Stimulated activated CD4-positive, alpha-beta T cell treated with anti-CD3 and anti-CD28 coated beads, Interleukin-15, amount 100 ng/mL, for 1 hour (primary cell): ENCODE data around the gene SLC17A6.

Experiments
- DNase-seq, 2 donors: peaks; one replicate each; pipeline ENCODE4 v3.0.0-alpha.2; 2020; ENCODE audit warnings: low read depth in 1 of 2, low spot score in 1 of 2

SLC17A6 gene

DNA sequence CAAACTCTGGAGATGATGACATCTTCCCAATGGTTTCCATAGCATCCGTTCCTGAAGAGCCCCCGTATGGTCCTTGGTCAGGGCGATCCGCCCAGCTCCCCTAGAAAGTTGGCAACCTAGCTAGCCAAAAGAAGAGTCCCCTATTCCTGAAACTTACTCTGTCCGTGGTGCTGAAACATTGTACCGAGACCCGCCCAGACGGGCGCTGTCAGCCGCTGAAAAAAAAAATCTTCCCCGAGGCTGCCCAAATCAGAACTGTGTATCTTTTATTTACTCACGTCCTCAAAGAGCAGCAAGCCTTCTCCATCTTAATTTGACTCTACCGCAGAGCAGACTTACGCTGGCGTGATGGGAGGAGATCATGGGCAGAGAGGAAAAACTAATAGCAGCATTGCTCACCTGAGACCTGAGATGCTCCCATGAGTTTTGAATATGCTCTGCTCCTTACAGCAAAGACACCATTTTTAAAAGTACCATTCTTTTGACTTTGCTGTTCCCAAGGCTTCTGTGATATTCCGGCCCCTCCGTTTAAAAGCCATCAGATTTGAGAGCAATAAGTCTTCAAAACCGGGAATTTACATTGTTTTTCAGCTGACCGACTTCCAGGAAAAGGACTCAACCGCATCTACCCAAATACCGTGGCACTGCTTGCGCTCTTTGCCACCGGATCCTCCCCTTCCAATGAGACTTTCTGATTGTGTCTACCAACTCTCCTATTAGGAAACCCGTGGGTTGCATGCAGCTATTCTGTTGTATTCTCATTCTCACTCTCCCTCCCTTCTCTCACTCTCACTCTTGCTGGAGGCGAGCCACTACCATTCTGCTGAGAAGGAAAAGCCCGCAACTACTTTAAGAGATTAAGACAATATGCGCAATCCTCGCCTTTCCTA lies at the start of gene SLC17A6:
Gene SLC17A6 (plus strand): TSS at position 786 of the 890 bp plus-strand sequence. CDS start 153 bp downstream, outside the sequence.
- DNase-seq: no peak

DNA sequence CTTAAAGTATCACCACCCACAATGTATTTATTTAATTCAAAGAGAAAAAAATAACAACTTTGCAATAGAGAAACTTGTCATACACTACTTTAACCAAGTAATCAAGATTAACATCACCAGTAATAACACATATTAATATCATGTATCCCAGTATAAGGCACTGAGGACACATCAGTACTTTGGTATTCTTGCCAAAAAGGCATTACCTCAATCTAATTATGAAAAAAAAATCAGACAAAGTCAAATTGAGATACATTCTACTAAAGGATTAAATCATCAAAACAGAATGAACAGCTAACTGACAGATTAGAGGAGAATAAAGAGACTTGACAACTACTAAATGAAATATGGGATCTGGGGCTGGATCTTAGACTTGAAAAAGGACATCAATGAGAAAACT lies 35.8 kb upstream of the SLC17A6 start:
- no peak for DNase-seq

DNA sequence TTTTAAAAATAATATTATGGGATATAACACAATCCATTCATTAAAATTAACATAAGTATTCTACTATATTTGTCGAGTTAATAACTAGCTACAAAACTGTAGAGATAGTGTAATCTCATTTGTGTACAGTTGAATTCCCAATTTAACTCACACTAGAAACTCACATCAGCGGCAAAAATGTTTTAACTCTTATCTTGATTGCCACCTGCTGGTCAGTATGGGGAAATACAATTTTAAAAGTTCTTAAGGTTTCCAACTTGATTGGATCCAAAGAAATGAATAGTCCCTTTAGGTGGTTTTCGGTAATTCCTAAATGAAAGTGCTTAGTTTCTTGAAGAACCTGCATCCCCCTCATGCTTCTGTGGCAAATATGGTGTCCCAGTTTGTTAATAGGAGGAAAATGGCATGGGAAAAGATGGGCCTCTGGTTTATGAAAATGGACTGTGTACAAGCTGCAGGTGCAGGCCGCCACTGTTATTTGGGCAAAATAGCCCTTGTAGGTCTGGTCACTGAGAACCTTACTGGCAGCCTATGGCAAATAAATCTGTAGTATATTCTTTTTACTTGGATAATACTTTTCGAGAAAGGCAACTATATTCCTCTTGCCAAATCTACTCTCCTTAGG lies 33.7 kb upstream of the SLC17A6 start:
- no peak for DNase-seq

DNA sequence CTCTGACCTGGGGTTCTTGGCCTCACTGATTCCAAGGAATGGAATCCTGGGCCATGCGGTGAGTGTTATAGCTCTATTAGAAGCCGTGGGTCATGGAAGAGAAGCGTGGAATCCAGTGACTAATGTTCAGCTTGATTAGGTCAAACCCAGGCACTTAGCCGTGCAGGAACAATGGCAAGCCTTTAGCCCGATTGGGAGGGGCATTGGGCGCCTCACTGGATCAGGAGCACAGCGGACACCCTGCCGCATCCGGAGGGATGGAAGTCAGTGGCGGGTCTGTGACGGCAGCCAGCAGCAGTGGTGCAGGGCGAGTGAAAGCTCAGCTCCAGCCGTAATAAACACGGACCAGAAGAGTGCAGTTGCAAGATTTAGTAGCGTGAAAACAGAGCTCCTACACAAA lies 20.5 kb upstream of the SLC17A6 start:
- no peak for DNase-seq

DNA sequence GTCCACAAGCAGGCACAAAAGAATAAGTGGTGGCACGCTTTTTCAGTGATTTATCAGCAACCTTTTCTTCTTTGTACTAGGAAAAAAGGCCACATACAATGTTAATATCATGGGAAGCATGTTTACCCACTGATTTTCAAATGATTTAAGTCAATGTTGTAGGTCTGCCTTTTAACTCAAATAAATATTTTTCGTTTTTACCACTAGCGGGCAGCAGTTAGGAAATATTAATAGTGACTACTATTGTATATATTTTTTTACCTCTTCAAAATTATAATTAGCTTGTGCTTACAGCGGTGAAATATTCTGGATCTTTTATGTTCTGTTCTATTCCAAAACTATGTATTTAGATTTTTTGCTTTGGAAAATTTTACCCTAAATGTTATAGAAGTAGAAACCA lies 6.4 kb upstream of the SLC17A6 start:
- DNase-seq: no peak

DNA sequence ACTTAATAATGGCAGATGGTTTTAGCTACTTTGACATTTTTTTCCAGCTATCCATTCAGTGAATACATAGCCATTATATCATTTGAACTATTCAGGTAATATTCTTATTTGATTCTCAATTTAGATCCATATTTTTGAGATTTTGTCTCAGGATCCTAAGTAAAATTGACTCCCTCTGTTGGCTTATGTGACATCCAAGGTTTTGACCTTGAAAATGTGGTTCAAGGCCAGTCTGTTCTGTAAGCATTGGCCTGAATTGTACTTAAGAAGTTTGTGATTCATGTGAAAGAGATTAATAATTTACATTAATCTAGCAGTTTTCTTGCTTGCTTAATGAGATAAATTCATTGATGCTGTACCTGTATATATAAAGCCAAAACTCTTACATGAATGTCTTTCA lies 1.6 kb upstream of the SLC17A6 start:
- no peak for DNase-seq

DNA sequence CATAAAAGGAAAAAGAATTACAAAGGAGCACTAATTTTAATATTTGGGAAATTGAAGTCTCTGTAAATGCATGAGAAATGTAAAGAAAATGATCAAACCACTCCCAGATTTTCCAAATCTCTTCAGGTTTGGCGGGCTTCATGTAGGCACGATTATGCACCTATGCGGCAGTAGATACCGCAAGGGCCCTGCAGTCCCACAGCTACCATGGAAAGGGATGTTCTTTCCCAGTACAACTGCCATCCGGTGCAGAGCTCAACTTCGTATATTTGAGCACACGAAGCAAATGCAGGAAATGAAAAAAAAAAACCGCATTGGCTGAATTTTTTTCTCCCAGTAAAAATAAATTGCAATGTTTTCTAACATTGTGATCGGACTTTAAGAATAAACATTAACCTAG lies 1.4 kb downstream of the SLC17A6 start:
- DNase-seq: no peak

DNA sequence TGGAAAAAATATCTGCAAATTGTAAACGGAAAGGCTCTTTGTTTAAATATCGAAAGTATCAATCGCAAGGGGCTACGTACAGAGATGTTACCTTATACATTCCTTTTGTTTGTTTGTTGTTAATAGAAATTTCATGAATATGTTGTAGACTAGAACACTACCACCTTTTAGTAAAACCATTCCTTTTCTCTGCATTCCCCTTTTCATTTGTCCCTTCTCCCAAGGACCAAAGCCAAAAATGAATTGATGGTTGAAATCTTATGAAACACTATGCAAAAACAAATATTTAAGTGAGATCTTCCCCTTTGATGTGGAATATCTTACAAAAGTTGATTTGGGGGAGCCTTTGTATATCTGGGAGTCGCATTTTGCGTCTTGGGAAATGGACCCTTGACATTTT lies 2.1 kb downstream of the SLC17A6 start:
- DNase-seq: no peak

DNA sequence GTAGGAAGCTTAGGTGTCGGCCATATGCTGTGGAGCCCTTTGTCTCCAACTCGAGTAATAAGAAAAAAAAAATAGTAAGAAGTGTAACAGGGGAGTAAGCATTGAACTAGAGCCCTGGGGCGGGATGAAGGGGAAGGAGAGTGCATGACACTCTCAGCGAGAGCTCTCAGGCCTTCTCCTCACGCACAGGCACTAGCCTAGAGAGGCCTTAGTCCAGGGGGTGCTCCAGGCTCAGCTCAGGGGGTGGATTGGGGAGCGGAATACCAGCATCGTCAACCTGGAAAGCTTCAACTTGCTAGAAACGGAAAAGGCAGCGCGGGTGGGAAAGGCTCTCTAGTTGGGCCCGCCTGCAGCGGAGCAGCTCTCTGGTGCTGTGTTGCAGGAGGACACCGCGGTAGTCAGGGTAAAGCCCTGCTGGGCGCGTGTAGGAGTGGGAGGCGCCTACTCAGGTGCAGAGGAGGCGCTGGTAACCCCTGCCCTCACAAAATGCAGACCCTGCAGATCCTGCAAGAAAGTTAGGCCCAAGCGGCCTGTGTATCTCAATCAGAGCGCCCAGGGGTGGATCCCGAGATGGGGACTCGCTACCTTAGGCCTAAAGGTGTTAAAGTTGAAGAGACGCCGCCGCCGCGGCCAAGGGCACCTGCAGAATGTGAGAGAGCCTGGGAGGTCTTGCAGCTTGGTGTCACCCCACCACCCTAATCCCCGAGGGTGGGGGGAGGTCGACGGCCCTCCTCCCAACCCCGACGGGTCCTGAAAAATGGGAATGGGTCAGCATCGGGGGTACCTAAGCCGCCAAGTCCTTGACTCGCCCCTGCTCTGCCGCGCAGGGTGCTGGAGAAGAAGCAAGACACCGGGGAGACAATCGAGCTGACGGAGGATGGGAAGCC lies 2.8 kb downstream of the SLC17A6 start:
- no peak for DNase-seq

DNA sequence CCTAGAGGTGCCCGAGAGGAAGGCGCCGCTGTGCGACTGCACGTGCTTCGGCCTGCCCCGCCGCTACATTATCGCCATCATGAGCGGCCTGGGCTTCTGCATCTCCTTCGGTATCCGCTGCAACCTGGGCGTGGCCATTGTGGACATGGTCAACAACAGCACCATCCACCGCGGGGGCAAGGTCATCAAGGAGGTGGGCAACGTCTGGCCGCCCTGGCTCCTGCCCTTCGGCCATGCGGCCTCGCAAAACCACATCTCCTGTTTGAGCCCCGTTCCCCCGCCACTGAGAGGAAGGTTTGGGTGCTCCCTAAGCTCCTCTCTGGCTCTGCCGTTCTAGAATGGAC lies 3.4 kb downstream of the SLC17A6 start:
- no peak for DNase-seq

DNA sequence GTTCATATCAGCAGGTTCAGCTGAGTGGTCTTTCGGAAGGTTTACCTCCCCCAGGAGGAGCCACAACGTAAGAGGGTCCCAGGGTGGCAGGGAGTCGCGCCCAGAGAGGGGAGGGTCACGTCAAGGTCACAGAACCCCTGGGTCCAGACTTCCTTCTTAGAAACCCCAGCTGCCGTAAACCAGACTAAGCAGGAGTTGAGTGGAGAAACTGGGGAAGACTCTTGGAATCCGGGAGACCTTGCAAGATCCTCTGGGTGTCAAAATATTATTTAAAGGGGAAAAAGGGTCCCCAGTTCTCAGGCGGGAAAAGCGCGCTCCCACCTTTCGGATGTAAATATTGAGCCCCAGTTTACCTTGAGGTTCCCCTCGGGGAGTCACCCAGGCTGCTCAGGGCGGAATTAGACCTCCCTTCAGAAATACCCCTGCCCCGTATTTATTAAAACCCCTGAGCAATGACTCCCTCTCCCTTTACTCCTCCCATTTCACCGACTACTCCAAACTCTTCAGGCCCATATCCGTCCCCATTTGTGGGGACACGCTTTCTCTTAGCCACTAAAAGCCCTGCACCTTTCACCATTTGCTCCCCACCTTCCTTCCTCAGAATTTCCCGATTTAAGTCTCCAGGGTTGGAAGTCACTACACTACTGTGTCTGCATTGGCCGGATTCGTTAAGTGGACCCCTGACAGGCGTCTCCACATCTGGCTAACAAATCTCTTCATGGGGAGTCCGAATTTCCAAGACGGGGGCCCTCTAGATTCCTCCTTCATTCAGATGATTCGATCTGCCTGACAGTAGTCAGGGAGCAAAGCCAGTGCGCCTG lies 4.2 kb downstream of the SLC17A6 start:
- DNase-seq: no peak

DNA sequence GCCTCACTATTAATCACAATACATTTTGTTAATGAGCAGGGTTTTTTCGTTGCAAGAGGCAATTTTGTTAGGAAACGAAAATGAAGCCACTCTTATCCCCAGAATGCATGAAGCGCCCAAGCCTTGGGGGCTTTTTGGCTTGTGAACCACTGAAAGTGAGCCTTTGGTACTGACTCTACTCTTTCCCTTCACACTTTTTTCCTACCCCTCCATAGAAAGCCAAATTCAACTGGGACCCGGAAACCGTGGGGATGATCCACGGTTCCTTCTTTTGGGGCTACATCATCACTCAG lies 4.8 kb downstream of the SLC17A6 start:
- no peak for DNase-seq

DNA sequence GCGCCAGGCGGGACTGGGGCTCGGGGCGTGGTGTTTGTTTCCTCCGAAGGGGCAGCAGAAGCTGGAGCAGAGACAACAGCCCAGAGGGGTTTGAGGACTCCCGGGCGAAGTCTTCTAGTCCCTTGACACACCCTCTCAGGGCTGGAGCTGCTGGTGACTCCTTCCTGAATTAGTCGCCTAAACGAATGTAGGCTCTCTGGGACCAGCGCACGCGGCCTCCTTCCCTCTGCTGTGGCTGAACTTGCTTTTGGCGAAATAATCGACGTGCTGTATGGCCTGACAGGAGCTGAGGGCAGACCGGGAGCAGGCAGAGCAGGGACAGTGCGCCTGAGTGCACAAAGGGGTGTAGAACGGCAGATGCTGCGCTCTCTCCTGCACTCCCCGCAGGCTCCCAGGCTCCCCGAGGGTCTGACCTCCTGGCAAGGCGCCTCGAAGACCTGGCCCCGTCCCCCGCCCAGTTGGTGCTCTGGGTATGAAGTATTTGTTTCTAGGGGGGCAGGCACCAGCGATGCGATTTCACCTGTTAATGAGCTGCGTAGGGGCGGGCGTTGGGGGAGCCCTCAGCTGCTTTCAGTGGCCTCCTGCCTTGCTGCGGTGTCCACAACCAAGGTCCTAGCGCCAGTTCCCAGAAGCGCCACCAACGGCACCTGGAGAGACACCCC lies 5.3 kb downstream of the SLC17A6 start:
- DNase-seq: no peak

DNA sequence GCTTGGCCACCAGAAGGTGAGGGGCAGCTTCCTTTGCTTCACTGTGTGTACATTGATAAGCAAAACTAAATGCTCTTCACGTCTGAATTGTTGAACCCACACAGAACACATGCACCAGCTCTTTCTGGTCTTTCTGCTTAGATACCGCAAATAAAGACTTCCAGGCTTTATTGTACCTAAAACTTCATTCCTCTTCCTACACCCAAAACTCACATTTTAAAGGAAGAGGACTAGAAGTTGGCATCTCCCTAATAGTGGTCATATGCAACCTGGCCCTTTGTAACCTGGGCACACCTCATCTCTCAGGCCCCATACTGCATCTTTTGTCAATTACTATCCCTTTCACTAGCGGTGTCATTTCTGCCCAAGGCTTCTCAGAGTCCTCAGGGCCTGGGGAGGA lies 5.9 kb downstream of the SLC17A6 start:
- no peak for DNase-seq

DNA sequence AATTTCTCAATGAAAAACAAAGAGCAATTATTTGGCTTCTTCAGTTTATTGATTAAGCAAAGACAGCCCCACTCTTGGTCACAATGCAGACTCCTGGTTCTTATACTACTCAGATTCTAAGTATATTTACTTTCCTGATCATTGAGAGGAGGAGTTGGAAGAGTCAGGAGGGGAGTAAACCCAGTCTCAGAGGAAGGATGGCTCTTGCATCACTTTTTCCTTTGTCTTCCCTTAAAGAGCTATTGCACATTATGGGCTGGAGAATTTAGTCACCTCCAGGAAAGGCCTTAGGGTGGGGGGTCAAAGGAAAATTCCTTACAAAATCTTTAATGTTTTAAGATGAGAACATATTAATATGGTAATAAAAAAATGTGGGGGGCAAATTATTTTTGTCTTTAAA lies 8.1 kb downstream of the SLC17A6 start:
- no peak for DNase-seq

DNA sequence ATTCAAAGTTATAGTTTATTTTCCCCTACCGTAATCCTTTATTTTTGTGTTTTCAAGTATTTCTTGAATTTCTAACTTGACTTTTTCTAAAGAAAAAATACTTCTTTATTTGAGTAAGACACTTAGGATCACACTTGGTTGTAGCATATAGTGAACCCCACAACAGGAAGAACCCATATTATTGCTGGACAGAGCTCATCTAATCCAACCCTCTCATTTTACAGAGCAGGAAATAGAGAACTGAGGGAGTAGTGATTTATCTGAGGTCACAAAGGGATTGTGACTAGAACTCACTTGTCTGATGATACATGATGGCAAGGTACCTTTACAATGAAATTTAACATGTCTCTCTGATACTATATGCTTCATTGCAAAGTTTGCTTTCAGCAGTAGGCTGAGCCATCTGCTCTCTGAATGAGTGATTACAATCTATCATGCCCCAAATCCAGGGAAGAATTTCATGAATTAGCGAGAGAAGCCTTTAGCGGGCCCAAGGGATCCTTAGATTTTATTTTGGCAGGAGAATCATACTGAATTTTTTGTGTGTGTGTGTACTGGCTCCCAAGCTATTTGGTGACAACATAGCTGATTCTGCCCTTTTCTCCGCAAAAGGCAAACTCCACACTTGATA lies 9.8 kb downstream of the SLC17A6 start:
- DNase-seq: no peak

DNA sequence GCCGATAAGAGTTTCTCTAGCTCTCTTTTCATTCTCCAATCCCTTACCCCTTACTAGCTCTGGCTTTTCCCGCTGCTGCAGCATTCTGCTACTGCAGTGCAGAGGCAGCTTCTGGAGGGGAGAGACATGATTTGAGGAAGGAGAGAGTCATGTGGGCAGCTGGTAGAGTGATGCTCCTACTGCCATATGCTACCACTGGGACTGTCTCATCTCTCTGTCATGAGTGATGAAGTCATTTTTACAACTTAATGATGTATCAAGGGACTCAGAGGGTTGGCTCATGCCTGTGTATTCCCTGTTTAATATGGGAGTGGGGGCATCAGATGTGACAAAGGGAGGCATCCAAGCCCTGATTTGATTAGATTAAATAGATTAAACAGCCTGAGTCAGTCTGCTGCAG lies 11.3 kb downstream of the SLC17A6 start:
- DNase-seq: no peak

DNA sequence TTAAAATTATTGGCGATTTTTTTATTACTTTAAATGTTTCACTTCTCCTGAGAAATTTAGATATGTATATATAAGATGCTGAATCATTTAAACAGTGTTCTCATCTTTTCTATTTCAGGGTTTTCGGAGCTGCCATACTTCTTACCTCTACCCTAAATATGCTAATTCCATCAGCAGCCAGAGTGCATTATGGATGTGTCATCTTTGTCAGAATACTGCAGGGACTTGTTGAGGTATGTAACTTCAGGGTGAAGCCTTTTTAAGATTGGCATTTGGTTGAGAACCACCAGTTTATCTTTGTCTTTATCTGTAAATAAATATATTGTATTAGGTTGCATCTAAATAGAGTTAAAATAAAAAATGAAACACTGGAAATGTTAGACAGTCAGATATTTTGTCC lies 21.1 kb downstream of the SLC17A6 start:
- no peak for DNase-seq

DNA sequence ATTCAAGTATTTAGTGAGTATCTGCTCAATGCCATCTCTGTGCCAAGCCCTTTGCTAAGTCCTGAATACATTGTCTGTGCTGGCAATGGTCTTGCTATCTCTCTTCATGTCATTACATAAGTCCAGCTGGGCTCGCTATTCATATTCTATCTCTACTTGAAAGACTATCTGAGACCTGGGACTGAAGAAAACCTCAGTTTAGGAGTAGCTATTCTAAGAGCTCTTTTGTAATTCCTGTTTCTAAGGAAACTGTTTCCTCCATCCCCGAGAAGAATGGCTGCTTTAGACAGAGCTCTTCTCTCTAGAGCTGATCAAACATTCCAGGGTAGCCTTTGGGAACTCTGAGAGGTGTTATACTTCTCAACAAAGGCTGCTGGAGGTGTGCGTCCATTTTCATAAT lies 33.0 kb downstream of the SLC17A6 start:
- no peak for DNase-seq

DNA sequence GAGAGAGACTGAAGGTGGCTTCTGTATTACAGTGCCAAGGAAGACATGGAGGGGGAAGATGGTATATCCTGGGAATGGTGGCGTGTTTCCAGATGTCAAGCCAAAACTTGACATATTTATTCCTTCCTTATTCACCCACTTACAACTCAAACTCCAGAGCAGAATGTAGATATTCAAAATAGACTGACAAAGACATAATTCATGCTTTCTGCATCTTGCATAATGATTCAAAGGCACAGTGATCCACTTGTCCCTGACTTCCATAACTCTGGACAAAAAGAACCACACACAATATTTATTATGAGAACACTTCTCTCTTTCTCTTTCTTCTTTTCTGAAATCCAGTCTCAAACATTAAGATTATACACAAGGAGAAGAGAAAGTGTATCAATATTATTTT lies 48.9 kb downstream of the SLC17A6 start:
- DNase-seq: no peak
